Kasumi-1 (cell line): Measurements from ENCODE around the gene HEPH.
"Not testable (repeated sequence)": the region's sequence is repeated elsewhere in the genome, so short reads cannot be mapped to it uniquely, and the experiment has no call there.

Experiments
- DNase-seq, 2 experiments: peaks; one replicate each; lab custom pipeline; 2025; lab: John Stamatoyannopoulos, UW

Gene HEPH

GRCh38 chrX:66163849-66164411 is at the start of gene HEPH:
HEPH (plus strand) TSS chrX:66164247; CDS start chrX:66170571, 6,324 bp downstream.
- no peak for DNase-seq

- DNase-seq, result not testable (repeated sequence)
Observed at GRCh38 chrX:66118722-66119121, 45.3 kb upstream of the HEPH start.

- not testable (repeated sequence) for DNase-seq
Observed at GRCh38 chrX:66121354-66121753, 42.7 kb upstream of the HEPH start.

GRCh38 chrX:66126662-66127061 is 37.4 kb upstream of the HEPH start:
- no peak for DNase-seq

GRCh38 chrX:66130469-66130868 is 33.6 kb upstream of the HEPH start:
- no peak for DNase-seq

GRCh38 chrX:66135284-66135683 is 28.8 kb upstream of the HEPH start:
- DNase-seq, result not testable (repeated sequence)

GRCh38 chrX:66142351-66142750 is 21.7 kb upstream of the HEPH start:
- peak; percentile 8 to 11 for DNase-seq

GRCh38 chrX:66144258-66144657 is 19.8 kb upstream of the HEPH start:
- DNase-seq, result no peak

- DNase-seq, result no peak
Observed at GRCh38 chrX:66149519-66149918, 14.5 kb upstream of the HEPH start.

- DNase-seq, result no peak
Observed at GRCh38 chrX:66150163-66150562, 13.9 kb upstream of the HEPH start.

GRCh38 chrX:66162331-66162822 is 1.7 kb upstream of the HEPH start:
- peak; percentile 48 for DNase-seq

GRCh38 chrX:66163447-66163846 is 600 bp upstream of the HEPH start:
- no peak for DNase-seq

GRCh38 chrX:66164470-66164869 is 423 bp downstream of the HEPH start:
- no peak for DNase-seq

GRCh38 chrX:66164931-66165330 is 884 bp downstream of the HEPH start:
- DNase-seq, result no peak

- no peak for DNase-seq
Observed at GRCh38 chrX:66166671-66167070, 2.6 kb downstream of the HEPH start.

- DNase-seq, result no peak
Observed at GRCh38 chrX:66167431-66167830, 3.4 kb downstream of the HEPH start.

GRCh38 chrX:66176134-66176533 is 12.1 kb downstream of the HEPH start:
- no peak for DNase-seq

- peak; percentile 0 for DNase-seq
Observed at GRCh38 chrX:66191563-66191962, 27.5 kb downstream of the HEPH start.

- DNase-seq, result no peak
Observed at GRCh38 chrX:66193821-66194220, 29.8 kb downstream of the HEPH start.

GRCh38 chrX:66200050-66200664 is 36.1 kb downstream of the HEPH start:
- no peak for DNase-seq

GRCh38 chrX:66200855-66201795 is 37.1 kb downstream of the HEPH start:
- DNase-seq, result peak; percentile 34 to 60

GRCh38 chrX:66203114-66203513 is 39.1 kb downstream of the HEPH start:
- no peak for DNase-seq

- DNase-seq, result no peak
Observed at GRCh38 chrX:66221856-66222255, 57.8 kb downstream of the HEPH start.
